IPS-15b (cell line): ENCODE measurements around the gene ALG11.
"Not testable (repeated sequence)": the region's sequence is repeated elsewhere in the genome, so short reads cannot be mapped to it uniquely, and the experiment has no call there.

Experiments
- H3K27me3 ChIP-seq: one replicate; pipeline ENCODE4 v1.6.1; 2013; ENCODE audit warnings: low read length; ENCODE audit not compliant: control insufficient read depth, insufficient read depth
- H3K36me3 ChIP-seq: one replicate; pipeline ENCODE4 v1.6.1; 2013; ENCODE audit warnings: low read length; ENCODE audit not compliant: control insufficient read depth, insufficient read depth
- H3K4me1 ChIP-seq: one replicate; pipeline ENCODE4 v1.6.1; 2013; ENCODE audit warnings: mild to moderate bottlenecking, low read length; ENCODE audit not compliant: control insufficient read depth, insufficient read depth
- H3K4me3 ChIP-seq: one replicate; pipeline ENCODE4 v1.5.1; 2013; ENCODE audit warnings: low read depth, low read length
- H3K9ac ChIP-seq: one replicate; pipeline ENCODE4 v1.6.1; 2013; ENCODE audit warnings: low read depth, mild to moderate bottlenecking, low read length
- H3K9me3 ChIP-seq: one replicate; pipeline ENCODE4 v1.6.1; 2013; ENCODE audit warnings: mild to moderate bottlenecking, low read length; ENCODE audit not compliant: control insufficient read depth, insufficient read depth

The ALG11 gene

DNA sequence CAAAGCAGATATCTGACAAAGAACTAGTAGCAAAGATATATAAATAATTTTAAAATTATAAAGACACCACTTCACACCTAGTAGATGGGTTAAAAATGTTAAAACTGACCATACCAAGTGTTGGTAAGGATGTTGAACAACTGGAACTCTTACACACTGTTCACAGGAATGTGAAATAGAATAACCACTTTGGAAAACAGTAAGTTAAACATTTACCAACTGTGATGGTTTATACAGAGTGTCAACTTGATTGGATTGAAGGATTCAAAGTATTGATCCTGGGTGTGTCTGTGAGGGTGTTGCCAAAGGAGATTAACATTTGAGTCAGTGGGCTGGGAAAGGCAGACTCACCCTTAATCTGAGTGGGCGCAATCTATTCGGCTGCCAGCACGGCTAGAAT lies 31.5 kb downstream of the ALG11 start:
- no peak overlapping the region for H3K4me3 ChIP-seq
- no peak overlapping the region for H3K9ac ChIP-seq
- H3K9me3 ChIP-seq, result no peaks in the 10 kb centered on the region
- H3K27me3 ChIP-seq, result no peaks in the 10 kb centered on the region
- H3K4me1 ChIP-seq, result no peaks in the 10 kb centered on the region
- H3K36me3 ChIP-seq, result no peaks in the 10 kb centered on the region

- no peak overlapping the region for H3K4me3 ChIP-seq
- peaks cover 6% of the 10 kb centered on the region for H3K4me1 ChIP-seq
- no peaks in the 10 kb centered on the region for H3K36me3 ChIP-seq
- no peak overlapping the region for H3K9ac ChIP-seq
- no peaks in the 10 kb centered on the region for H3K9me3 ChIP-seq
- no peaks in the 10 kb centered on the region for H3K27me3 ChIP-seq
Observed at GRCh38 chr13:52047463-52047862, 35.3 kb downstream of the ALG11 start.

- H3K9me3 ChIP-seq, result no peaks in the 10 kb centered on the region
- H3K36me3 ChIP-seq, result no peaks in the 10 kb centered on the region
- no peak overlapping the region for H3K4me3 ChIP-seq
- H3K9ac ChIP-seq, result no peak overlapping the region
- H3K4me1 ChIP-seq, result peaks cover 6% of the 10 kb centered on the region
- H3K27me3 ChIP-seq, result no peaks in the 10 kb centered on the region
Observed at GRCh38 chr13:52048516-52048915, 36.3 kb downstream of the ALG11 start.

DNA sequence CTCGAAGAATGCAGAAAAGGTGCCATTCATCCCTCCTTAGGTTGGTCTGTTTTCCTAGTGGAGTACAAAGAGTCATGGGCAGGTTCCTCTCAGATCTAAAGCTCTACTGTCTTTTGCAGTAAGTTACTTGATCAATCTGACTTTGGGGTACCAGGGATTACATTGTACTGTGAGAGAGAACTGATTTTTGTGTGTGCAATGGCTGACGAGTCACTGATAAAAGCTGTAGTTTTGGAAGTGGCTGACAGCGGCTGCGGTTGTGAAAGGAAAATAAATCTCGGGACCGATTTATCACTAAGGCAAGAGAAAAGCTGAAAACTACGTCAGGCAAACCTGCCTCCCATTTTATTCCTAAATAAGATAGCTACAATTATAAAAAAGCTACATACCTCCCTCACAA lies 39.2 kb downstream of the ALG11 start:
- peaks cover 6% of the 10 kb centered on the region for H3K4me1 ChIP-seq
- no peak overlapping the region for H3K9ac ChIP-seq
- no peaks in the 10 kb centered on the region for H3K9me3 ChIP-seq
- no peaks in the 10 kb centered on the region for H3K36me3 ChIP-seq
- H3K27me3 ChIP-seq, result no peaks in the 10 kb centered on the region
- no peak overlapping the region for H3K4me3 ChIP-seq

- H3K9ac ChIP-seq, result no peak overlapping the region
- H3K27me3 ChIP-seq, result no peaks in the 10 kb centered on the region
- H3K36me3 ChIP-seq, result no peaks in the 10 kb centered on the region
- H3K4me3 ChIP-seq, result no peak overlapping the region
- H3K4me1 ChIP-seq, result peaks cover 6% of the 10 kb centered on the region
- H3K9me3 ChIP-seq, result no peaks in the 10 kb centered on the region
Observed at GRCh38 chr13:52053460-52053859, 41.3 kb downstream of the ALG11 start.

DNA sequence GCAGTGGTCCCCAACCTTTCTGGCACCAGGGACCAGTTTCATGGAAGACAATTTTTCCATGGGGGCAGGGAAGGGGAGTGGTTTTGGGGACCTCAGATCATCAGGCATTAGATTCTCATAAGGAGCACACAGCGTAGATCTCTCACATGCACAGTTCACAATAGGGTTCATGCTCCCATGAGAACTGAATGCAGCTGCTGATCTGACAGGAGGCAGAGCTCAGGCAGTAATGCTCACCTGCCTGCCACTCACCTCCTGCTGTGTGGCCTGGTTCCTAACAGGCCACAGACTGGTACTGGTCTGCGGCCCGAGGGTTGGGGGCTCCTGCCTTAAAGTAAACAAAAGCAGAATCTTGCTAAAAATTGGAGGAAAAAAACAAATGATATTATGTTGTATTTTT lies 48.9 kb downstream of the ALG11 start:
- H3K27me3 ChIP-seq, H3K9ac ChIP-seq, H3K4me3 ChIP-seq, H3K4me1 ChIP-seq, H3K9me3 ChIP-seq, H3K36me3 ChIP-seq: not testable (repeated sequence)

- no peaks in the 10 kb centered on the region for H3K27me3 ChIP-seq
Observed at GRCh38 chr13:52061587-52061986, 49.4 kb downstream of the ALG11 start.

GRCh38 chr13:52067237-52067636 lies 55.0 kb downstream of the ALG11 start:
- Histone ChIP-seq H3K9me3 (peaks cover 5% of the 10 kb centered on the region), H3K9ac (no peak overlapping the region), H3K4me1 (no peaks in the 10 kb centered on the region), H3K27me3 (no peaks in the 10 kb centered on the region), H3K36me3 (no peaks in the 10 kb centered on the region), H3K4me3 (no peak overlapping the region)

More at GRCh38 chr13:52061587-52061986, 49.4 kb downstream of the ALG11 start:
- peaks cover 6% of the 10 kb centered on the region for H3K9me3 ChIP-seq
- no peak overlapping the region for H3K4me3 ChIP-seq
- no peaks in the 10 kb centered on the region for H3K4me1 ChIP-seq
- no peaks in the 10 kb centered on the region for H3K36me3 ChIP-seq
- no peak overlapping the region for H3K9ac ChIP-seq

GRCh38 chr13:52070929-52071523 lies 58.8 kb downstream of the ALG11 start:
- H3K4me3 ChIP-seq, result no peak overlapping the region
- no peaks in the 10 kb centered on the region for H3K4me1 ChIP-seq
- no peaks in the 10 kb centered on the region for H3K36me3 ChIP-seq
- no peaks in the 10 kb centered on the region for H3K27me3 ChIP-seq
- H3K9ac ChIP-seq, result no peak overlapping the region
- peaks cover 5% of the 10 kb centered on the region for H3K9me3 ChIP-seq
